LNCaP clone FGC (cell line): ENCODE results near the gene MGA.

Experiments
- DNase-seq: peaks from one replicate; pipeline ENCODE4 v3.0.0-alpha.2; 2011; ENCODE audit warnings: low read depth
- H3K4me3 ChIP-seq: 2 replicates; pipeline ENCODE4 v1.5.1; 2011; ENCODE audit warnings: mild to moderate bottlenecking, low read depth, low read length, control low read depth
- CTCF ChIP-seq: IDR thresholded peaks from 2 replicates; pipeline ENCODE4 v1.5.1; 2012; ENCODE audit warnings: mild to moderate bottlenecking; ENCODE audit not compliant: control insufficient read depth, insufficient read depth; ENCODE audit errors: extremely low read depth

MGA gene

DNA sequence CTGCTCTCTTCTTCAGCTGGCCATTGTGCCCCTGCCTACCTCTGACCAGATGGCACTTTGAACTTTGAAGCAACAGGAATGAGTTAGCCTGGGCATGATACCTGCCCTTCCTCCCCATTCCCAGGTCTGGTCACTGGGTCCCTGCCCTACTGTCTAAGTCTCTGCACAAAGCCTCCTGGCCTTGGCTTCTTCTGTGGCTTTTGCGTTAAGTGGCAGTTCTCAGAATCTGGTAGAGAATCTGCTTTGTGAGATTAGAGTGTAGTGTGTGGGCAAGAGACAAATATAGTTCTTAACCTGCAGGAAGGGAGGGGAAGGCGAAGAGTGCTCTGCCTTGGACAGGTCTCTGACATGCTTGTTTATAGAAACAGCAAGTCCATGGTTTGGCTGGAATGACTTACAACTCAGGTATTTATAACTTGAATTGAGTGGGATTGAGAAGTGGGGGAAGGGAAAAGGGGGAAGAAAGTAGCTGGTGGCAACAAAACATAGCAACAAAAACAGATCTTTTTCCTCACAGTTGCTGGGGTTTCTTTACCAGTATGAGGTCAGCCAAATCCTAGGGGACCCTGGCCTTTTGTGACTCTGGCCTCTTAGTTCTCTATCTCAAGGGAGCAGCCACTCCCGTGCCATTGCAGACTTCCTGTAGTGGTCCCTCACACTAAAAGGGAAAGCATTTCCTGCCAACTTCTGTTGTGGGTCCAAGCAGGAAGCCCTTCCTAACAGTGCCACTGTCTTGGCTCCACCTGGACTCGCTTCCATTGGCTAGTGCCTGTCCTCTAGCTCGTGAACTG, 130.7 kb downstream of the MGA start:
- no peak for DNase-seq
- H3K4me3 ChIP-seq: no peak overlapping the region
- no peak for TF ChIP-seq CTCF

GRCh38 chr15:41791547-41791937, 131.3 kb downstream of the MGA start:
- no peak for DNase-seq

DNA sequence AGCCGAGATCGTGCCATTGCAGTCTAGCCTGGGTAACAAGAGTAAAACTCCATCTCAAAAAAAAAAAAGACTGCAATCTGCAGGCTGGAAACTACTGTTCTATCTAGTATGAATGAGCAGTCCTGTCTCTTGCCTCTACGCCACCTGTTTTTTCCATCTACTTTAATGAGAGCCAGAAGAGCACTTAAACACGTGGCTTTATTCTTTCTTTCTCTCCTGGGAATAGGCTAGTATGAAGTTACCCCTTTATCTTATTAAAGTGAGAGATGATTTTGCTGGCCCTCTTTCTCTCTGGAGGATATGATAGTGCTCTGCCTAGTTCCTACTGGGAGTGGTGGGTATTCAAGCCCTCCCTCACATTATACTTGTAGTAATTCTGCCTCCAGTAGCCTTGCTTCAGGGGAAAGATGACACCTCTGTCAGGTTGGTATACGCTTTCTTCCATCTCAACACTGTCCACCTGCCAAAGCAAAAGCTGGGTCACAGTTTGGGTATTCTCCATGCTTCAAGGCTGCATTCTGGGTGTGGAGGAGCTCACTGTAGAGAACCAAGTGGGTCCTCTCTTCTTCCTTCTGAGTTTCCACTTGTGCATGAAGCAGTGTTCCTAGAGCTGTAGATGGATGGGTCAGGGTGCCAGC, 131.9 kb downstream of the MGA start:
- no peak for DNase-seq
- H3K4me3 ChIP-seq: no peak overlapping the region
- no peak for TF ChIP-seq CTCF

More at GRCh38 chr15:41791547-41791937, 131.3 kb downstream of the MGA start:
- TF ChIP-seq CTCF: no peak
- H3K4me3 ChIP-seq: no peak overlapping the region

DNA sequence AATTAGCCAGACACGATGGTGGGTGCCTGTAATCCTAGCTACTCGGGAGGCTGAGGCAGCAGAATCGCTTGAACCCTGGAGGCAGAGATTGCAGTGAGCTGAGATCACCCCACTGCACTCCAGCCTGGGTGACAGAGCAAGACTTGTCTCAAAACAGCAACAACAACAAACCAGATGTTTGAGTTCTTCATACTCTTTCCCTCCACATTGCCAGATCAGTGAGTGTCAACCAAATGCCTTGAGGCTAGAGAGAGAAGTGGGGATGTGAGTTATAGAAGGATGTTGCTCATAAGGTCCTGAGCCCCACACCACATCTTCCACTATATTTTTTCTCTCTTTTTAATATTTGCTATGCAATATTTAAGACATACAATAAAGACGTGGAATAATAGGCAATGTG, 133.9 kb downstream of the MGA start:
- no peak for DNase-seq
- no peak overlapping the region for H3K4me3 ChIP-seq
- no peak for TF ChIP-seq CTCF

DNA sequence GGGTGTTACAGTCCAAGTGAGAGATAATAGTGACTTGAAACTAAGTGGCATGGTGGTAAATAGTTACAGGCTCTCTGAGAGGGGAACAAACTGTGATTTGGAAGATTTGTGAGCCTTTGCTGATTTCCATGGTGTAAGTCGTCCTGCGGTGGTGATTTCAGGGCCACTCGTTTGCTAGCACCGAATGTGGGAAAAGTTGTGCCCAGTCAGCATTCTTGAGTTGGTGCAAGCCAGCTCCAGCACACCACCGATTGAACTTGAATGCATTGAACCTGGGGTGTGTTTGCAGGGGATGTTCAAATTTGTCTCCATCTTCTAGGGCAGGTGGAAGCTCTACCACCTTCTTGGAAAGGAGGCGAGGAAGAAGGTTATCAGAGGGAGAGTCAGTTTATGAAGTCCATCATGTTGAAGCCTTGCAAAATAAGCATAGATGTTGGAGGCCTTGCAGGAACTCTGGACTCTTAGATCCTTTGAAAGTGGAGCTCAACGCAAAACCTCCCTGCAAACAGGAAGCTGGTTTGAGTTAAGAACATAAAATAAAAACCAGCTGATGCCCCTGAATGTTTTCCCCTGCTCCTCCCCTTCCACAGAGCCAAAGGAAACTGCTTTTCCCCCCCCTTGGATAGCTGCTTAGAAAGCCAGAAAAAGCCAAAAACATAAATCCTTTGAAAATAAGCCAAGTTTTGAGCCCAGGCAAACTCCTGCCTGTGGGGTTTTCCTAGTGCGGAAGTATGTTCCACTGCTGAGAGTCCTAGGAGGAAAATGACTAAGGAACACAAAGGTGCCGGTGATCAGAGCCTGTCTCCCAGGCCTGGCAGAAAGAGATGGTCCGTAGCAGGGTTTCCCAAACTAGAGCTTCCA, 136.0 kb downstream of the MGA start:
- H3K4me3 ChIP-seq: no peak overlapping the region
- no peak for TF ChIP-seq CTCF
- DNase-seq: no peak

GRCh38 chr15:41797201-41797944, 137.2 kb downstream of the MGA start:
- no peak overlapping the region for H3K4me3 ChIP-seq
- no peak for TF ChIP-seq CTCF
- DNase-seq: no peak
